Measurements from ENCODE around the gene SLC16A6.
A peak's percentile ranks its signal among the peaks of the same experiment; 100 is the strongest.
"Not testable (repeated sequence)": the region's sequence is repeated elsewhere in the genome, so short reads cannot be mapped to it uniquely, and the experiment has no call there.

Gene SLC16A6

DNA sequence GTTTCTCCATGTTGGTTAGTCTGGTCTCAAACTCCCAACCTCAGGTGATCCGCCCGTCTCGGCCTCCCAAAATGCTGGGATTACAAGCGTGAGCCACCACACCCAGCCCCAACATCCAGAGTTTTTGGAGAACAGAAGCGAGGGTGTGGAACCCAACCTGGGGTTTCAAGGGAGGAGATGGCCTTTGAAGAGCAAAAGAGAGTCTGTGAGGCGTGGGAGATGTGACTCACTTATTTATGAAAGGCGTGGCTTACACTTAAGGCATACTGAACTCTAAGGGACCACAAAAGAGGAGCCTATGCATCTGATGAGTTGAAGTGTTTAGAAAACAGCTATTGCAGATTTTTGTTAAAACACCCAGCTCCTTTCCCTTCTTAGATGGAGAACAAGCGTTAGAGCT lies 19.2 kb upstream of the SLC16A6 start:
- DNase-seq = no peak

DNA sequence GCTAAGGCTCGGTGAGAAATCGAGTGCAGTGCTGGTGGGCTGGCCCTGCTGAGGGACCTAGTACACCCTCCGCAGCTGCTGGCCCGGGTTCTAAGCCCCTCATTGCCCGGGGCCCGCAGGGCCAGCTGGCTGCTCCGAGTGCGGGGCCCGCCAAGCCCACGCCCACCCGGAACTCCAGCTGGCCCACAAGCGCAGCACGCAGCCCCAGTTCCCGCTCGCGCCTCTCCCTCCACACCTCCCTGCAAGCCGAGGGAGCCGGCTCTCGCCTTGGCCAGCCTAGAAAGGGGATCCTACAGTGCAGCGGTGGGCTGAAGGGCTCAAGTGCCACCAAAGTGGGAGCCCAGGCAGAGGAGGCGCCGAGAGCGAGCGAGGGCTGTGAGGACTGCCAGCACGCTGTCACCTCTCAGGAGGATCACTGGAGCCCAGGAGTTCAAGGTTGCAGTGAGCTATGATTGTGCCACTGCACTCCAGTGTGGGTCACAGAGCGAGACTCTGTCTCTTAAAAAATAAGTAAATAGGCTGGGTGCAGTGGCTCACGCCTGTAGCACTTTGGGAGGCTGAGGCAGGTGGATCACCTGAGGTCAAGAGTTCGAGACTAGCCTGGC lies 18.2 kb upstream of the SLC16A6 start:
- DNase-seq = not testable (repeated sequence)

DNA sequence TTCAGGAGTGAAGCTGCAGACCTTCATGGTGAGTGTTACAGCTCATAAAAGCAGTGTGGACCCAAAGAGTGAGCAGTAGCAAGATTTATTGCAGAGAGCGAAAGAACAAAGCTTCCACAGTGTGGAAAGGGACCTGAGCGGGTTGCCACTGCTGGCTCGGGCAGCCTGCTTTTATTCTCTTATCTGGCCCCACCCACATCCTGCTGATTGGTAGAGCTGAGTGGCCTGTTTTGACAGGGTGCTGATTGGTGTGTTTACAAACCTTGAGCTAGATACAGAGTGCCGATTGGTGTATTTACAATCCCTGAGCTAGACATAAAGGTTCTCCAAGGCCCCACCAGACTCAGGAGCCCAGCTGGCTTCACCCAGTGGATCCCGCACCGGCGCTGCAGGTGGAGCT lies 17.6 kb upstream of the SLC16A6 start:
- not testable (repeated sequence) for DNase-seq

DNA sequence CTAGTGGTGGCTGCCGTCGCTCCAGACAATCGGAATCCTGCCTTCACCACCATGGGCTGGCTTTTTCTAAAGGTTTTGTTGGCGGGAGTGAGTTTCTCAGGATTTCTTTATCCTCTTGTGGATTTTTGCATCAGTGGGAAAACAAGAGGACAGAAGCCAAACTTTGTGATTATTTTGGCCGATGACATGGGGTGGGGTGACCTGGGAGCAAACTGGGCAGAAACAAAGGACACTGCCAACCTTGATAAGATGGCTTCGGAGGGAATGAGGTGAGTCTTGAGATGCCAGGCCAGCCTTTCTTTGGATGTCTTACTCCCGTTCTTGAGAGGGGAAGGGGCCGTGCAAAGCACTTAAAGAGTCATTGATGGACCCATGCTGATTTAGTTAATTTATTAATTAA lies 16.5 kb upstream of the SLC16A6 start:
- DNase-seq = no peak

DNA sequence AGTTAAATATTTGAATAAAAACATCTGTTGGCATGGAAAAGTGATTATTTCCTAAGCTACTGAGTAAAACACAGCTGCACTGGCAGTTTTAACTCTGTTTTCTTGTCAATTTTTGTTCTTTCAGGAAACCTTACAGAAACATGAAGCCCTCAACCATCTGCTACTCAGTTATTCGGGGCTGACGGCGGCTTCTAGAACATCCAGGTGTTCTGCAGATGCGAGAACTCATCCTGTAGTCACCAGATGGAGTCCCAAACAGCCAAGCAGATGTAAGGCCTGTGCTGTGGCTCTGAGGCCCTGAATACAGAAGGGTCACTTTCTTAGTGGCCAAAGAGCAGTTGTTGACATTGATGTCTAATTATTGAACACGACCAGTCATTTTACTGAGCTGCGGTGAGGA lies 15.9 kb upstream of the SLC16A6 start:
- no peak for DNase-seq

DNA sequence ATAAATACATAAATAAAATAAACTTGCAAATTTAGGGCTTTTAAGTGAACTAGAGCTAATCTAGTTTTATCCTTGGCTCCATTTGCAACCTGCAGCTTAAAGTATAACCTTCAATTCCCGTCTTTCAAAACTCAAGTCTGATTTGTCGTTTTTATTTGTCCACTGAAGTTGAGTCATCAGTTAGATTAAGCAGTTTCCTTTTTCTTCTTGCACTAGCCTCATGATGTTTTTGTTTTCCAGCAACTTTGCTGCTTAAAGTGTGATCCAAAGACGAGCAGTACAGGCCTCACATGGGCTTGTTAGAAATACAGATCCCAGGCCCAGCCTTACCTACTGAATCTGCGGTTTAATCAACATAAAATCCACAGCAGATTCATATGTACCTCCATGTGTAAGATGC lies 14.2 kb upstream of the SLC16A6 start:
- DNase-seq = no peak

DNA sequence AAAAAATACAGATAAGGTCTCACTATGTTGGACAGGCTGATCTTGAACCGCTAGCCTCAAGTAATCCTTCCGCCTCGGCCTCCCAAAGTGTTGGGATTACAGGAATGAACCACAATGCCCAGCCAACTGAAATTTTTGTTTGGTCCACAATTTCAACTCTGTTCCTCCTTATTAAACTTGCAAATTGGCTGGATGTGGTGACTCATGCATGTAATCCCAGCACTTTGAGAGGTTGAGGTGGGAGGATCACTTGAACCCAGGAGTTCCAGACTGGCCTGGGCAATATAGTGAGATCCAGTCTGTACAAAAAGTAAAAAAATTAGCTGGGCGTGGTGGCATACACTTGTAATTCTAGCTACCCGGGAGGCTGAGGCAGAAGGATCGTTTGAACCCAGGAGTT lies 13.8 kb upstream of the SLC16A6 start:
- DNase-seq = no peak

DNA sequence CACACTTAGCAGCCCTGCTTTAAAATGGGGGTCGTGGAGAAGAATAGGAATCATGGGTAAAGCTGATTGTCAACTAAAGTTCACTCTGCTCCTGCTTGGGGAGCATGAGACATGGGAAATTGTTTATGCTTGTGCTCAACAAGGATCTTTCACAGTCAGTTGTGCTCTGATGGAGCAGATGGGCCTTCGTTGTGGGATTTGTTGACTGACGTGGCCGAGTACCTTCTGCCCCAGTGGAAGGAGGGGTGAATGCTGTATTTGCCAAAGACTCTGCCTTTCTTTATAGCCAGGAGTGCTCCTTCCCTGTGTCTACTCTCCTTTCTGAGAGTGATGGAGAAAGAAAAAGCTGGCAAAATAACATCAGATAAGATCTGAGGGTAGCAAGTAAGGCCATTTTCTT lies 11.7 kb upstream of the SLC16A6 start:
- DNase-seq = no peak

DNA sequence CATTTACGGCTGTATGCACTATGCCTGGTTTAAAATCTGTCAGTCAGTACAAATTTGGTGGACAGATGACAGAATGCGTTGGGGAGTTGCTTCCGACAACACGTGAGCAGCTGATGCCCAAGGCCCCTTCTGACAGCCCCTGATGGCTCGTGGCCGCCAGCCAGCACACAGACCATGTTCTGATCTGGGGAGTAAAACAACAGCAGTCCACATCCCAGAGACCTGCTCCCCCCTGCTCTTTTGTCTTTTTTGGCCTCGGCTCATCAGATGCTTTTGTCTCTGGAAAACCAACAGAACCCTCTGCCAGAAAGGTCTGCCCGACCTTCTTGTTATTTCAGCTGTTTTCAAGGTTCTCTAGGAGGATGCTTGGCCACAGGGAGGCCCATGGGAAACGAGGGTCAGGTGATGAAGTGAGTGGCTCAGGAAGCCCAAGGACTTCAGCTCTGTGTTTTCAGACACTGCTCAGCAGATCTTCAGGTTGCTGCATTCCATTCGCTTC lies 11.2 kb upstream of the SLC16A6 start:
- no peak for DNase-seq

DNA sequence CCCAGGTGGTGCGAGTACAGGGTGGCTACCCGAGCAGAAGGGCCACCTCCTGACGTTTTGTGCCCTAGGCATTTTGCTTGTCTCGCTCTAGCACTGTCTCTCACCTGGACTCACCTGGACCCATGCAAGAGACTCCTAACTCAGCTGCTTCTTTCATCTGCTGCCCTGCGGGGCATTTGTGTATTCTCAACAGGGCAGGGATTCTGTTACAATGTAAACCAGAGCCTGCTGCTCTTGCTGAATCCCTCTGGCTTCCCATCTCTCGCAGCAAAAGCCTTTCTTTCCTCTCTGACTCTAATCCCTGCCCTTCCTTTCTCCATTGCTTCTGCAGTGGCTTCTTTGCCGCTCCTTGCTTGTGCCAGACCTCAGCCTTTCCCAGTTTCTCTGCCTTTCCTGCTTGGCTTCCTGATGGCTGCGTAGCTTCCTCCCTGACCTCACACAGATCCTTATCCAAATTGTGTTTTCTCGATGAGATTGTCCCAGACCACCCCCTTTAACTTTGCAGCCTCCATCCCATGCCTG lies 10.6 kb upstream of the SLC16A6 start:
- DNase-seq = no peak

DNA sequence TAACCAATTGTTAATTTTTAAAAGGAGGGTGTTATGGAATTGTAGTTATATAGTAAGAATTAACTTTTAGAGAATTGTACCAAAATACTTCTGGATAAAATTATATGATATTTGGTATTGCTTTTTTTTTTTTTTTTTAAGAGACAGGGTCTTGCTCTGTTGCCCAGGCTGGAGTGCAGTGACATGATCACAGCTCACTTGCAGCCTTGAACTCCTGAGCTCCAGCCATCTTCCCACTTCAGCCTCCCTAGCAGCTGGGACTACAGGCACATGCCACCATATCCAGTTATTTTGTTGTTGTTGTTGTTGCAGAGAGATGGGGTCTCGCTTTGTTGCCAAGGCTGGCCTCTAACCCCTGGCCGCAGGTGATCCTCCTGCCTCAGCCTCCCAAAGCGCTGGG lies 8.9 kb upstream of the SLC16A6 start:
- DNase-seq = no peak

DNA sequence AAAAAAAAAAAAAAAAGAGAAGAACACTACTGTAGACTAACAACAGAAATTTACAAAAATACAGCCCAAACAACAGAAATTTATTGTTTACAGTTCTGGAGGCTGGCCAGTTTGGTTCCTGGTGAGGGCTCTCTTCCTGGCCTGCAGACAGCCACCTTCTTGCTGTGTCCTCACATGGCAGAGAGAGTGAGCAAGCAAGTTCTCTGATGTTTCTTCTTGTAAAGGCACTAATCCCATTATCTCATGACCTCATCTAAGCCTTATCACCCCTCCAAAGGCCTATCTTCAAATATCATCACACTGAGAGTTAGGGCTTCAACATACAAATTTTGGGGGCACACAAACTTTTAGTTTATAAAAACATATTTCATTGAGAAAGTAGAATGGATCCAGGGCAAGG lies 7.7 kb upstream of the SLC16A6 start:
- no peak for DNase-seq

DNA sequence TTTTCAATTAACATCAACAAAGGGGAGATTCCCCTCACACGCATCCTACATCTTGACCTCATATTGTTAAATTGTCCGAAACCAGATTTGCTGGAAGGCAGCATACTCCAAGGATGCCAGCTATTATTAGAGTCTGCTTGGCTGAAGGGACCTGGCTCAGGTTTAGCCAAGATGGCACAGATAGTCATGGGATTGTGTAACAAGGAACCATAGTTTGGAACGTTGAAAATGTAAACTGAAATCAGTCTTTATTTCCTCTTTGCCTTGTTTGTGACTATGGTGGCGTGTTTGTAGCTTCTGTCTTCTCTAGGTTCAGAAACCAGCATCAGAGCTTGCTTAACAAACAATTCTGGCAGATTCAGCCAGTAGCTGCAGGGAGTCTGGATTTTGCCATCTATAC lies 6.3 kb upstream of the SLC16A6 start:
- no peak for DNase-seq

DNA sequence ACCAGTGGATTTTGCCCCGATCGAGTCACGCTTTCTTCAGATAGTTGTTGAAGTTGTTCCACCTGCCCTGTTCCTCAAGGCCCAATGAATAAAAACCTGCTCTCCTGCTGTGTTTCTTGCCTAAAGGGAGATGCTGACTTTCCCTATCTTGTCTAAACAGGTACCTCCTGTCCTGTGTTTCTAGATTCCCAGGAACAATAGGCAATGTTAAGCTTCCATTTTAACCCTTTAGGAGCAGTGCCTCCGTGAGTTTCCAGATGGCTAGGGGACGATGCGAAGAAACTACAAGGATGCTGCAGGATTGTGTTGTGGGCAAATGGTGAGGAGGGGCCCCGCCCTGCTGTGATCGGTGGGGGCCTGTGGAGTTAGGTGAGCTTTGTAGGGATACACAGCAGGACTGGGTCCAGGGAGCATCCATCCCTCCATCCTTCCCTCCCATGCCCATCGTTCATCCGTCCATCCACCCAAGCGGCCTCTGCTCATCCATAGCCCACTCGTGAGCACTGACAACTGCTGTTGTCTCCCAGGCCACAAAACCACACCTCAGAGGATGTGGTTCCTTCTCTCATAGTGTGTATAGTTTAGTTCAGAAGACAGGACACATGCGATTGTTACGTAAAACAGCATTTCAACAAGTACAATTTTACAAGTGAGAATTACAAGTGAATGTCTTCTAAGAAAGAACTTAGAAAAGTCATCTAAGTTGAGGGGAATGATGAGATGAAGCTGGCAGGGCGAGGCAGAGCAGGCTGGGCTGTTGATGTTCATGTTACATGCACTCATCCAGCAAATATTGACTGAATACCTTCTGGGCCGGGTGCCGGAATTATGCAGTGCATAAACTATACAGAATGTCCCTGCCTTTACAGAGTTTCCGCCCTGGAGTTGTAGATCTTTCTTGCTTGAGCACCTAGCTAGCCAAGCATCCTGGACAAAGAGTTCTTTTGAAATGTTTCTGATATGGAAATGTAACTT lies 5.6 kb upstream of the SLC16A6 start:
- no peak for DNase-seq

DNA sequence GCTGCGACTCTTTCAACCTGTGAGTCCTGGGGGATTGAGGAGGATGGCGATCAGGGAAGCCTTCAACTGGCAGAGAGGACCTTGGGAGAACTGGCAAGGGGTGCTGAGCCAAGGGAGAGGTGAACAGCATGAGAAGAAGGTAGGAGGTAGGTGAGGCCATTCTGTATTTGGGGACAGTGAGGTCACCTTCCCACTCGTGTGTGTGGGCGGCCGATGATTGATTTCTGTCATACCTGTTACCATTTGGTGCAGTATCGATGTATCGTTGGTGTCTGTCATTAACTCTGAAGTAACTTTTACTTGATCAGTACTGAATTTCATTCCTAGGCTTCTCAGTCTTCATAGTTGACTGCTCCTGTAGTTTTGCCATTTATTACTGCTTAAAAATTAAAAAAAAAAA lies 4.2 kb upstream of the SLC16A6 start:
- DNase-seq = no peak

DNA sequence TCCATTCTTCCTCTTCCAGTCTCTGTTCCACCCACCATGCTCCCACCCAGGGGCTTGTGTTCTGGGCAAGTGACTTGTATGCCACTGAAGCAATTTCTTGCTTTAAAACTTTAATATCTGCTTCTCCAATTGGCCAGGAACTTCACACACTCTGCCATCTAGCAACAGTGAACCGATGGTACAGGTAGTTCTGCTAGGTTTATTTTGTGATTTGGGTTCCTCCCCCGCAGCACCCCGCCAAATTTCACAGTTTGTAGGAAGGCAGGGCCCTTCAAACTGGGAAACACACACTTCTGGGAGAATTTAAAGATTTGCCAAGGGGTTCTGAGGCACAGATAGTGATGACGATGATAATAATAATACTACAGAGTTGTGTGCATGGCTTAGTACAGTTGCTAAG lies 3.7 kb upstream of the SLC16A6 start:
- DNase-seq = no peak

DNA sequence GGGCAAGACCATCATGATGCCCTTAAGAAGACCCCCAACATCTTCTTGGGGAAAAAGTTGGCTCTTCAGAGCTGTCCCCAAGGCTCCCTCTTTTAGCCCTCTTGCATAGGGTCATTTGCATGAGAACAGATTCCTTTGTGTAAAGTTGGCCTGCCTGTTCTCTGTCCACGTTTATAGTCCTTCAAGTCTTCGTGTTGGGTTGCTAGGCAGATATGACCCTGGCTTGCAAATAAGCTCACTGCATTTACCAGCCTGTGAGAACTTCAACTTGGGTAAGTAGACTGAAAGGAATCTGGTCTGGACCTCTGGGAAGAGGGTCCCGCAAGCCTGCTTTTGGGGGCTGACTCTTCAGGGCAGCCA lies 3.2 kb upstream of the SLC16A6 start:
- DNase-seq = no peak

DNA sequence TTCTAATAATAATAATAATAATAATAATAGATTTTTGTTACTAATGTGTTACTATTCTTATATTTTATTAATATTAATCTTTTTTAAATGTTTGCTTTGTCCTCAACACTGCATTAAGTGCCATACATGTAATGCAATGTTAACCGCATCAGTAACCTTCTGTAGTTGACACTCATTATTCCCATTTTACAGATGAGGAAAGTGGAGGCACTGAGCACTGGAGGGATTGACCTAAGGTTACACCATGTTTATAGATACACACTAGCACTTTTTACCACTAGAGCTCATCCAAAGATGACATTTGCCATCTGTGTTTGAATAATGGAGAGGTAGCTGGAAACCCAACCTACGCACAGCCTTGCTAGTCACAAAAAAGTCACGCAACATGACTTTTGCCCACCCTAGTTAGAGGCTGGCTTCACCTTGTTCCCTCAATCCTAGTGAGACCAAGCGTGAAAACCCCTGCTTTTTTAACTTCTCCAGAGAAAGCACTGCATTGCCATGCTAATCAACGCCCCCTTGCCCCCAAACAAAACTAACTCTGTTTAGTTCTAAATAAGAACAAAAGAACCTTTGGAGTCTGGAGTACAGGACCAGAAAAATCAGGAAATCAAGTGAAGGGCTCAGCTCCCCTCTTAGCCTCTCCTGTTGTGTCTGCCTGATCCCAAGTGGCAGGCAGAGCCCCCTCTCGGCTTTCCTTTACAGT lies 2.7 kb upstream of the SLC16A6 start:
- no peak for DNase-seq

DNA sequence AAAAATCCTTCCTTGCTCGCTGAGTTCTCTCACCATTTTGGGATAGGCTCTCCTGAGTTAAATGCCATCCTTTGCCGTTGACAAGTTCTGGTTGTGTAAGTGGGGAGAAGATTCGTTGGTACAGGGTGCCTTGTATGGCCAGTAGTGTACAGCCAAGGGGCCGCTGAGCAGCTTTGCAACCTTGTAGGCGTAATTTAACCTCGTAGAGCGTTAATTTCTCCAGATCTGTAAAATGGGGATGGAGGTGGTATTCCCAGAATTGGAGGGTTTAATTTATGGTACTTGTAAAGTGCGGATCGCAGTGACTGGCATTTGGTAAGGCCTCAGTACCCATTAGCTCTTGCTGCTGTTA lies 1.7 kb upstream of the SLC16A6 start:
- DNase-seq = no peak

DNA sequence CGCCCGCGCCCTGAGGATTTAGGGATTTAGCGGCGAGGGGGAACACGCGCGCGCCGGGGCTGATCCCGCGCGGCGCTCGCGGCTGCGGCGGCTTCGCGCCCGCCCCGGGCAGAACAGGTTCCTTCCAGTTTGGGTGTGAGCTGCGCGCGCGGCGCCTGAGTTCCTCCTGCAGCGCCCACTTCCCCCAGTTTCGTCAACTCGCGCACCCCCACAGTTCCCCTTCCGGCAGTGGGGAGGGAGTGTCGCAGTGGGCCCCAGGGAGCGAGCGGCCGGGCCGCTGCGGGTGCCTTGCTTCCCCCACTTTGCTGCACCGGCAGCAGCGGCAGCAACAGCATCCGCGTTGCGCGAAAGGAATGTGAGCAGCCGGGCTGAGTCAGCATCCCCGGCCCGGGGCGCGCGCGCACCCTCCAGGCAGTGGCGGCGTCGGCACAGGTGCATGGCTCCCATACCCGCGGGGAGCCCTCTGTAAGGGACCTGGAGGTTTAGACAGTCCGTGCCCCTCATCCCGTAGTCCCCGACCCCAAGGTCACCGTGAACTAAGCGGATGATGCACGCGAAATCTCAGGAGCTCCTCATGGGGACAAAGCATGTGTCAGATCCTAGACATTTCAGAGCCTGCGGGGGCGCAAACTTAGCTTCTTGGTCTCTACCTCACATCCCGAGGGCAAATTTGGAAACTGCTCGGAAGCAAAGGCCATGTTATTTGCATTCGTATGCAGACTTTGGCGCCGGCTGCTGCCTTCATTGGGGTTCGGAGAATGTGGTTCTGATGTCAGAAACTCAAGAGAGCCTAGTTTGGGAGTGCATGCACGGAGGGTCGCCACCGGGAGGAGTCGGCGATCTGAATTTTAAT lies 1.1 kb upstream of the SLC16A6 start:
- DNase-seq = peak; percentile 57

DNA sequence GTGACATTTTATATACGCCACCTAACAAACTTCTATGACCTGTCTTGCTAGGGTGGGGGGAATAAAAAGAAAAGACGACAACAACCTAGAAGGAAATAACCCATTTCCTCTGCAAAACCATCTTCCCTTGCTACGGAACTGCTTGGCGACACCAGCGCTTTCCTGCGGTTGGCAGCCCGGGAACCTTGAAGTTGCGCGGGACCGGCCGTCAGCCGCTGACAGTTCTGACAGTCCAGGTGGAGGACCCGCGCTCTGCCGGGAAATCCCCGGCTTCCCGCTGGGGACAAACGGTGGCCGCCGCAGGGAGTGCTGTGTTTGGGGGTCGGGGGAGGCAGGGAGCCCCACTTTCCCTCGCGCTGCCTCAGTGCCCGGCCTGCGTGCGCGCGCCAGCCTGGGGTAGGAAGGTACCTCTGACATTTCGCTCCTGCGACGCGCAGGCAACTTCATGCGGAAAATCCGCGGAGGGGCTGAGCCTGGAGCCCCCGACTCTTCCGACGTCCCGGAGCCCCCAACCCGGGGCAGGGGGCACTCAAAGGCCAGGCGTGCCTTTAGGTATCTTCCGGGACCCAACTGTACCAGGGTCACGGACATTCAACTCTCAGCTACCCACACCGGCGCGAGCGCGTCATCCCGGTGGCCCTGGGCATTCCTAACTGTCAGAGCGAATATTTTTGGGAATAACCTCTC lies 516 bp downstream of the SLC16A6 start:
- DNase-seq = no peak

DNA sequence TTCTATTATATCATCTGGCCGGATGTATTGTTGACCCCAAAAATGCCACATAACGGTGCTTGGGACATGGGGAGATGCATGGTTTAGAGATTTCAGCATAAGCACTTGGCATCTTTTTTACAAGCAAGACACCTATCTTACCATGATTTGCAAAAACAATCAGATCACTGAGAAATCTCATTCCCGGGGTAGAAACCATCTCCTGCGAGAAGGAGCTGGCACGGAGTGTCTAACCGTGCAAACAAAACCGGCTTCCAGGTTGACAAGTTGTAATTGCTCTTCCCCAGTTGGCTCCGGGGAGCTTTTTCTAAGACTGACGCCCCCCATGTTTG lies 1.0 kb downstream of the SLC16A6 start:
- no peak for DNase-seq

Measured in kidney glomerular epithelial cell (primary cell).